Transverse colon (tissue), 4 donors: ENCODE data around the gene PADI2. TPM values are rescaled to one million over a fixed set of nuclear protein-coding genes. Genes with fewer than 3 reads are reported as not detected.

Experiments used
- DNase-seq: peaks from one replicate; pipeline ENCODE4 v3.0.0-alpha.2; 2019
- H3K27ac ChIP-seq, 4 donors: fragments of 200-600 bp; sonication (generic); 2 replicates each; pipeline ENCODE4 v1.5.1; 2016 to 2018; ENCODE audit warnings: inconsistent platforms in 4 of 4
- H3K27me3 ChIP-seq: fragments of 200-600 bp; sonication (generic); 2 replicates; pipeline ENCODE4 v1.5.1; 2017; ENCODE audit warnings: inconsistent platforms
- H3K36me3 ChIP-seq, 4 donors: fragments of 200-600 bp; sonication (generic); 2 replicates each; pipeline ENCODE4 v1.5.1; 2017 to 2019; ENCODE audit warnings: inconsistent platforms in 4 of 4
- H3K4me1 ChIP-seq, 4 donors: fragments of 200-600 bp; sonication (generic); 2 replicates each; pipeline ENCODE4 v1.5.1; 2017 to 2020; ENCODE audit warnings: inconsistent platforms in 4 of 4
- H3K4me3 ChIP-seq, 4 donors: fragments of 200-600 bp; sonication (generic); 1 replicate in 1 of 4; 2 replicates in 3 of 4; pipeline versions ENCODE4 v1.5.1 to v1.6.1; 2017 to 2019; ENCODE audit warnings: inconsistent platforms in 4 of 4
- H3K9me3 ChIP-seq, 2 donors: fragments of 200-600 bp; sonication (generic); 2 replicates each; pipeline ENCODE4 v1.5.1; 2017 to 2019; ENCODE audit warnings: inconsistent platforms in 2 of 2
- EP300 ChIP-seq: sonication (generic); formaldehyde crosslinking; IDR thresholded peaks from one replicate; pipeline ENCODE4 v1.6.1; 2017; ENCODE audit warnings: antibody characterized with exemption, low read depth
- POLR2A ChIP-seq: fragments of 450-650 bp; IDR thresholded peaks from one replicate; pipeline ENCODE4 v1.6.1; 2016; ENCODE audit warnings: antibody characterized with exemption, mild to moderate bottlenecking, moderate library complexity
- POLR2AphosphoS5 ChIP-seq, 3 donors: sonication (generic); formaldehyde crosslinking; IDR thresholded peaks; one replicate each; pipeline ENCODE4 v1.6.1; 2016; ENCODE audit warnings: antibody characterized with exemption in 3 of 3
- WGBS, 2 donors: methylation state at CpG; one replicate each; pipeline ENCODE4 v1.1.5; 2018; ENCODE audit warnings: low coverage in 1 of 2; 5-methylcytosine and 5-hydroxymethylcytosine counted together
- in situ Hi-C, 4 donors: fragments of 200-750 bp; cut with MboI; loops; one replicate each; pipeline versions ENCODE4 v1.15.0 to v1.15.1; 2017; ENCODE audit warnings: low sequenced_read_pairs in 3 of 4, low pct_ligation_motif_present in 1 of 4, low pct_unique_long_range_greater_than_20kb in 1 of 4
- intact Hi-C: fragments of 100-400 bp; cut with DNase I; formaldehyde crosslinking; loops from one replicate; pipeline ENCODE4 v1.15.1; 2023; ENCODE audit warnings: low total_unique reads
- total RNA-seq, 4 donors: library from RNA; depleted of rRNA; stranded (reverse); fragments of >200 nt; gene quantifications; one replicate each; pipeline ENCODE4 v1.1.0, GENCODE V29; 2016
- TF ChIP-seq, protein P1 (sequence below), 5 experiments: fragments of 200-600 bp in 3 of 5; fragments of 450-650 bp in 2 of 5; sonication (generic) in 3 of 5; IDR thresholded peaks; 1 replicate in 2 of 5; 2 replicates in 3 of 5; pipeline ENCODE4 v1.5.1; 2016 to 2017; ENCODE audit warnings: antibody characterized with exemption in 5 of 5, inconsistent platforms in 3 of 5, mild to moderate bottlenecking in 2 of 5, moderate library complexity in 1 of 5

Gene PADI2
- total RNA-seq, 4 donors from 2014 or later = 143 to 285 (median 238) TPM

GRCh38 chr1:17020502-17020901, 98.7 kb downstream of the PADI2 start:
- DNase-seq = no peak
- in situ Hi-C loops = no loop called here
- WGBS, 2 donors = 83 to 100% methylated on average over 1 to 2 of the region's 2 CpGs
- Histone ChIP-seq H3K9me3 (no peaks in the 10 kb centered on the region), H3K27ac (no peak overlapping the region), H3K4me1 (no peaks in the 10 kb centered on the region), H3K36me3 (peaks cover 0 to 68% (median 30%) of the 10 kb centered on the region in 4 donors), H3K27me3 (no peaks in the 10 kb centered on the region), H3K4me3 (no peak overlapping the region)
- intact Hi-C loops = no loop called here
- TF ChIP-seq EP300 (no peak), POLR2AphosphoS5 (IDR thresholded peaks at IDR 0.05) (no peak), POLR2A (no peak)
- TF ChIP-seq, protein P1, sequence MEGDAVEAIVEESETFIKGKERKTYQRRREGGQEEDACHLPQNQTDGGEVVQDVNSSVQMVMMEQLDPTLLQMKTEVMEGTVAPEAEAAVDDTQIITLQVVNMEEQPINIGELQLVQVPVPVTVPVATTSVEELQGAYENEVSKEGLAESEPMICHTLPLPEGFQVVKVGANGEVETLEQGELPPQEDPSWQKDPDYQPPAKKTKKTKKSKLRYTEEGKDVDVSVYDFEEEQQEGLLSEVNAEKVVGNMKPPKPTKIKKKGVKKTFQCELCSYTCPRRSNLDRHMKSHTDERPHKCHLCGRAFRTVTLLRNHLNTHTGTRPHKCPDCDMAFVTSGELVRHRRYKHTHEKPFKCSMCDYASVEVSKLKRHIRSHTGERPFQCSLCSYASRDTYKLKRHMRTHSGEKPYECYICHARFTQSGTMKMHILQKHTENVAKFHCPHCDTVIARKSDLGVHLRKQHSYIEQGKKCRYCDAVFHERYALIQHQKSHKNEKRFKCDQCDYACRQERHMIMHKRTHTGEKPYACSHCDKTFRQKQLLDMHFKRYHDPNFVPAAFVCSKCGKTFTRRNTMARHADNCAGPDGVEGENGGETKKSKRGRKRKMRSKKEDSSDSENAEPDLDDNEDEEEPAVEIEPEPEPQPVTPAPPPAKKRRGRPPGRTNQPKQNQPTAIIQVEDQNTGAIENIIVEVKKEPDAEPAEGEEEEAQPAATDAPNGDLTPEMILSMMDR (IDR thresholded peaks at IDR 0.05) = no peak

DNA sequence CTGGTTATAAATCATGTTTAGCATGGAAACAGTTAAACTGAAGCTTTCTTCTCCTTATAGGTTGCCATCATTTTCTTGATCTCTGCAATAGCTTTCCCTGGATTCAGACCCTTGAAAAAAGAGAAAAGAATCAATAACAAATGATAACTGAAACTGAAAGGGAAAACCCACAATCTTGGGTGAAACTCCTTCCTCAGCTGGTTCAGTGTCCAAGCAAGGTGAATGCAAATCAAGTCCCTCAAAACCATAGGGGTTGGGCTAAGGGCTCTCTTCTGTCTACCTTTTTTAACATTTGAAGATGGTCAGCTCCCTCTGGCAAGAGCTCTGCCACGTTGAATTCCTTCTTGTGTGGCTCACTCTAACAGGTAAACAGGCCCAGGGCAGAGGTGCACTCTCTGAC, 100.4 kb downstream of the PADI2 start:
- TF ChIP-seq POLR2A (no peak), POLR2AphosphoS5 (IDR thresholded peaks at IDR 0.05) (no peak), EP300 (no peak)
- TF ChIP-seq, protein P1 (IDR thresholded peaks at IDR 0.05) = no peak
- H3K36me3 ChIP-seq = peaks cover 0 to 51% (median 23%) of the 10 kb centered on the region in 4 donors
- no peaks in the 10 kb centered on the region for H3K9me3 ChIP-seq
- WGBS, 2 donors = 20 to 31% methylated on average over 1 of the region's 1 CpG
- no peak overlapping the region for H3K27ac ChIP-seq
- intact Hi-C loops (no loop called here), in situ Hi-C loops (no loop called here)
- no peaks in the 10 kb centered on the region for H3K4me1 ChIP-seq
- no peak overlapping the region for H3K4me3 ChIP-seq
- no peak for DNase-seq
- no peaks in the 10 kb centered on the region for H3K27me3 ChIP-seq

- intact Hi-C loops = no loop called here
- no peak for DNase-seq
- no peaks in the 10 kb centered on the region for H3K9me3 ChIP-seq
- no peak overlapping the region for H3K27ac ChIP-seq
- H3K4me1 ChIP-seq = peaks cover 0 to under 1% (median 0%) of the 10 kb centered on the region in 4 donors
- no peaks in the 10 kb centered on the region for H3K27me3 ChIP-seq
- no peak for TF ChIP-seq POLR2A
- TF ChIP-seq EP300 = no peak
- TF ChIP-seq POLR2AphosphoS5 (IDR thresholded peaks at IDR 0.05) = no peak
- TF ChIP-seq, protein P1 (IDR thresholded peaks at IDR 0.05) = no peak
- H3K4me3 ChIP-seq = no peak overlapping the region
- WGBS, 2 donors = 88 to 96% methylated on average over 2 to 7 of the region's 7 CpGs
- in situ Hi-C loops = no loop called here
- peaks cover 0 to 39% (median 18%) of the 10 kb centered on the region in 4 donors for H3K36me3 ChIP-seq
Measured at GRCh38 chr1:17017435-17017834, 101.8 kb downstream of the PADI2 start.

Other genes with a start within 250 kb of the PADI2 start
- gene RNU1-2, start 223.5 kb downstream of the PADI2 start, total RNA-seq = under 1 TPM in 3 of 4 donors, not detected in 1; under 0.01 TPM
- 100 to 1,000 TPM in 1 of 4 donors, 10 to 100 TPM in 3; 13.0 to 149 (median 23.7) TPM for gene CROCC, start 197.5 kb downstream of the PADI2 start, total RNA-seq
- gene MFAP2, start 138.8 kb downstream of the PADI2 start, total RNA-seq = 1 to 10 TPM in 3 of 4 donors, not detected in 1; 1.1 to 5.6 (median 3.5) TPM
- 10 to 100 TPM; 34.4 to 70.8 (median 60.9) TPM for gene ATP13A2, start 107.5 kb downstream of the PADI2 start, total RNA-seq
- gene SDHB, start 65.4 kb downstream of the PADI2 start, total RNA-seq = 100 to 1,000 TPM in 3 of 4 donors, 10 to 100 TPM in 1; 98.7 to 266 (median 153) TPM
- under 1 TPM in 1 of 4 donors, not detected in 3; 0.14 TPM for gene PADI1, start 85.7 kb upstream of the PADI2 start, total RNA-seq
- gene PADI3, start 129.6 kb upstream of the PADI2 start, total RNA-seq = not detected
- gene PADI4, start 188.7 kb upstream of the PADI2 start, total RNA-seq = not detected